Suprapubic skin (tissue), 3 donors: ENCODE data around the gene SMAD1.

ENCODE experiments used
- CTCF ChIP-seq, 2 donors: fragments of 200-600 bp in 1 of 2; fragments of 450-650 bp in 1 of 2; sonication (generic) in 1 of 2; IDR thresholded peaks; one replicate each; pipeline ENCODE4 v1.5.1; 2016 to 2019; ENCODE audit warnings: antibody characterized with exemption in 2 of 2, mild to moderate bottlenecking in 1 of 2, moderate library complexity in 1 of 2
- POLR2AphosphoS5 ChIP-seq, 3 donors: sonication (generic); formaldehyde crosslinking; IDR thresholded peaks; one replicate each; pipeline ENCODE4 v1.6.1; 2017; ENCODE audit warnings: antibody characterized with exemption in 3 of 3

- TF ChIP-seq CTCF (IDR thresholded peaks at IDR 0.05) (no peak), POLR2AphosphoS5 (IDR thresholded peaks at IDR 0.05) (no peak)
Measured at GRCh38 chr4:145602129-145602760, 120.6 kb downstream of the SMAD1 start.
